ENCODE measurements around the gene LIMA1.
A peak's percentile ranks its signal among the peaks of the same experiment; 100 is the strongest.

The LIMA1 gene

DNA sequence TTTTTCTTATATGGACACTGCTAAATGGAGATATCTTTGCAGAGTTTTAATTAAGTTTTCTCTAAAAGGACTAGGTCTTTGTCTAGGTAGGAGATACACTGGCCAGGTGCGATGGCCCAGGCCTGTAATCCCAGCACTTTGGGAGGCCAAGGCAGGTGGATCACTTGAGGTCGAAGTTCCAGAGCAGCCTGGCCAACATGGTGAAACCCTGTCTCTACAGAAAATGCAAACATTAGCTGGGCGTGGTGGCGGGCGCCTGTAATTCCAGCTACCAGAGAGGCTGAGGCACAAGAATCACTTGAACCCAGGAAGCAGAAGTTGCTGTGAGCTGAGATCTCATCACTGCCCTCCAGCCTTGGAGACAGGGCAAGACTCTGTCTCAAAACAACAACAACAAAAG is 99.1 kb downstream of the LIMA1 start:
- Histone ChIP-seq H3K4me3 (ENCODE audit: insufficient read depth, low read depth, low read length, poor library complexity, severe bottlenecking) (no peak overlapping the region), H3K27ac (ENCODE audit: insufficient read depth, low read length, poor library complexity, severe bottlenecking) (no peak overlapping the region), H3K27me3 (replicated peaks; ENCODE audit: control insufficient read depth, insufficient read depth, low read length, poor library complexity, severe bottlenecking) (no peaks in the 10 kb centered on the region), H3K36me3 (ENCODE audit: control insufficient read depth, insufficient read depth, low read length) (peaks cover 8% of the 10 kb centered on the region), H3K4me1 (ENCODE audit: control insufficient read depth, insufficient read depth, low read length, poor library complexity, severe bottlenecking) (peaks cover 5% of the 10 kb centered on the region), H3K9me3 (ENCODE audit: control insufficient read depth, low read length) (no peaks in the 10 kb centered on the region)
- no peak for DNase-seq

DNA sequence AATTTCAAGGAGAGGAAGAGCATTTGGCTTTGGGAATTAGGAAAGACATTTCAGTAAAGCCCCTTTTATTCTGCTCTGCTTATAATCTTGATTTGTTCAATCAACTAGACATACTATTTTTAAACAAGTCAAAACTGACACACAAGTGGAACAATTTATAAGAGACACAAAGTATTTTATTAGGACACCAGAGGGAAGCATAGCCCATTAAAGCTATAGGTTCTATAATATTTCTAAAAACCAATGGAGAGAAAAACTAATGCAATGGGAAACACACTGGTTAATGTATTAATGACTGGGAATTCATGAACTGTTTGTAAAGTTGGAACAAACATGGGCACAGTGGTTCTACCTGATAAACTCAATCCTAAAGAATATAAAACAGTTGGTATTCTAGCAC is 100.9 kb downstream of the LIMA1 start:
- peaks cover 17% of the 10 kb centered on the region for H3K36me3 ChIP-seq (ENCODE audit: control insufficient read depth, insufficient read depth, low read length)
- no peak for DNase-seq
- H3K27ac ChIP-seq (ENCODE audit: insufficient read depth, low read length, poor library complexity, severe bottlenecking), result no peak overlapping the region
- H3K4me1 ChIP-seq (ENCODE audit: control insufficient read depth, insufficient read depth, low read length, poor library complexity, severe bottlenecking), result no peaks in the 10 kb centered on the region
- no peak overlapping the region for H3K4me3 ChIP-seq (ENCODE audit: insufficient read depth, low read depth, low read length, poor library complexity, severe bottlenecking)
- no peaks in the 10 kb centered on the region for H3K9me3 ChIP-seq (ENCODE audit: control insufficient read depth, low read length)
- H3K27me3 ChIP-seq (replicated peaks; ENCODE audit: control insufficient read depth, insufficient read depth, low read length, poor library complexity, severe bottlenecking), result no peaks in the 10 kb centered on the region

DNA sequence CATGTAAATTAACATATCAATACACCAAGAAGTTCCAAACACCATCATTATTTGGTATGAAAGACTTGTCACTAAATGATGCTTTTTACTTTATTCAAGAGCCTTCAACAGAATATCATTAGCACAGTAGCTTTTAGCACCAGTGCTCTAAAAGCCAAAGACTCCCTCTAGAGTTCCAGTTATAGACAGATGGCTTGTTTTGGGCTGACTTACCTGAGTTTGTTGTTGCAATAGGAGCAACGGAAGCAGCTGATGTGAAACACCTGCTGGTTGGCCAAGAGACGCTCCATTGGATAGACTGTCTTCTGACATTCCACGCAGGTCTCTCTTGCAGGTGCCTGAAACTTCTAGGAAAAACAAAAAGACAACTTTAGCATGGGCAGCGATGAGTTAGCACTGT is 101.6 kb downstream of the LIMA1 start:
- Histone ChIP-seq H3K4me3 (ENCODE audit: insufficient read depth, low read depth, low read length, poor library complexity, severe bottlenecking) (no peak overlapping the region), H3K4me1 (ENCODE audit: control insufficient read depth, insufficient read depth, low read length, poor library complexity, severe bottlenecking) (no peaks in the 10 kb centered on the region), H3K9me3 (ENCODE audit: control insufficient read depth, low read length) (no peaks in the 10 kb centered on the region), H3K27me3 (replicated peaks; ENCODE audit: control insufficient read depth, insufficient read depth, low read length, poor library complexity, severe bottlenecking) (no peaks in the 10 kb centered on the region), H3K27ac (ENCODE audit: insufficient read depth, low read length, poor library complexity, severe bottlenecking) (no peak overlapping the region), H3K36me3 (ENCODE audit: control insufficient read depth, insufficient read depth, low read length) (peaks cover 25% of the 10 kb centered on the region)
- no peak for DNase-seq

DNA sequence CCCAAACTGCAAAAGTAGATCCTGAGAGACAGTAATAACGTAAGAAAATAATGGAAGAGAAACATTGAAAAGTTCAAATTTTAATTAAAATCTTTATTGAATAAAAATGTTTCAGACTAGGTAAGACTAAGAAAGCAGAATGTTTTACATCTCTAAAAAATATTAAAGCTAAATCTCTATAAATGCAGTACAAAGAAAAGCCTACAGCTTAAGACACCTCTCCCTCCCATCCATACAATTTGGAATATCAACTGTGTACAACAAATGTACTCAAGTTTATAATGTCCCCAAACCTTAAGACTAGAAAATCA is 107.6 kb downstream of the LIMA1 start:
- peaks cover 19% of the 10 kb centered on the region for H3K36me3 ChIP-seq (ENCODE audit: control insufficient read depth, insufficient read depth, low read length)
- H3K27me3 ChIP-seq (replicated peaks; ENCODE audit: control insufficient read depth, insufficient read depth, low read length, poor library complexity, severe bottlenecking), result no peaks in the 10 kb centered on the region
- no peaks in the 10 kb centered on the region for H3K4me1 ChIP-seq (ENCODE audit: control insufficient read depth, insufficient read depth, low read length, poor library complexity, severe bottlenecking)
- no peak overlapping the region for H3K4me3 ChIP-seq (ENCODE audit: insufficient read depth, low read depth, low read length, poor library complexity, severe bottlenecking)
- DNase-seq, result no peak
- no peak overlapping the region for H3K27ac ChIP-seq (ENCODE audit: insufficient read depth, low read length, poor library complexity, severe bottlenecking)
- no peaks in the 10 kb centered on the region for H3K9me3 ChIP-seq (ENCODE audit: control insufficient read depth, low read length)

DNA sequence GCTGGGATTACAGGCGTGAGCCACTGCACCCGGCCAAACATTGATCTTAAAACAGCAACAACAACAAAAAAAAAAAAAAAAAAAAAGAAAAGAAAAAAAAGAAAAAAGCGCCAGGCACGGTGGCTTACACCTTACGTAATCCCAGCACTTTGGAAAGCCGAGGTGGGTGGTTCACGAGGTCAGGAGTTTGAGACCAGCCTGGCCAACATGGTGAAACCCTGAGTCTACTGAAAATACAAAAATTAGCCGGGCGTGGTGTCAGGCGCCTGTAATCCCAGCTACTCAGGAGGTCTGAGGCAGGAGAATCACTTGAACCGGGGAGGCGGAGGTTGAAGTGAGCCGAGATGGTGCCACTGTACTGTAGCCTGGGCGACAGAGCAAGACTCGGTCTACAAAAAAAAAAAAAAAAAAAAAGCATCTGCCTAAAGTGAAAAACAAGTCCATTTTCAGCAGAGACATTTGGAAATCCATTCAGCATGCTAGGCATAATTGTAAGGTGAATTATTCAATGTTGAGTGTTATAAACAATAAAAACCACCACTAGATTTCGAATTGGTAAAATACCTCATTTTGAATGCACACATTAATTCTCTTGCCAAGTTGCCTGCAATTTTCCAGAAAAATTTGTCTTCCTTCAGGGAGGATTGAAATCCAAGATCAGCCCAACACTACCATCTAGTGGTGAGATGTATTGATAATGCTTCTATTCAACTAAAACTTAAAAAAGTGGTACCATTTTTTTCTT is 108.2 kb downstream of the LIMA1 start:
- Histone ChIP-seq H3K36me3 (ENCODE audit: control insufficient read depth, insufficient read depth, low read length) (peaks cover 19% of the 10 kb centered on the region), H3K9me3 (ENCODE audit: control insufficient read depth, low read length) (no peaks in the 10 kb centered on the region), H3K27ac (ENCODE audit: insufficient read depth, low read length, poor library complexity, severe bottlenecking) (no peak overlapping the region), H3K27me3 (replicated peaks; ENCODE audit: control insufficient read depth, insufficient read depth, low read length, poor library complexity, severe bottlenecking) (no peaks in the 10 kb centered on the region), H3K4me3 (ENCODE audit: insufficient read depth, low read depth, low read length, poor library complexity, severe bottlenecking) (no peak overlapping the region), H3K4me1 (ENCODE audit: control insufficient read depth, insufficient read depth, low read length, poor library complexity, severe bottlenecking) (no peaks in the 10 kb centered on the region)
- DNase-seq, result no peak

DNA sequence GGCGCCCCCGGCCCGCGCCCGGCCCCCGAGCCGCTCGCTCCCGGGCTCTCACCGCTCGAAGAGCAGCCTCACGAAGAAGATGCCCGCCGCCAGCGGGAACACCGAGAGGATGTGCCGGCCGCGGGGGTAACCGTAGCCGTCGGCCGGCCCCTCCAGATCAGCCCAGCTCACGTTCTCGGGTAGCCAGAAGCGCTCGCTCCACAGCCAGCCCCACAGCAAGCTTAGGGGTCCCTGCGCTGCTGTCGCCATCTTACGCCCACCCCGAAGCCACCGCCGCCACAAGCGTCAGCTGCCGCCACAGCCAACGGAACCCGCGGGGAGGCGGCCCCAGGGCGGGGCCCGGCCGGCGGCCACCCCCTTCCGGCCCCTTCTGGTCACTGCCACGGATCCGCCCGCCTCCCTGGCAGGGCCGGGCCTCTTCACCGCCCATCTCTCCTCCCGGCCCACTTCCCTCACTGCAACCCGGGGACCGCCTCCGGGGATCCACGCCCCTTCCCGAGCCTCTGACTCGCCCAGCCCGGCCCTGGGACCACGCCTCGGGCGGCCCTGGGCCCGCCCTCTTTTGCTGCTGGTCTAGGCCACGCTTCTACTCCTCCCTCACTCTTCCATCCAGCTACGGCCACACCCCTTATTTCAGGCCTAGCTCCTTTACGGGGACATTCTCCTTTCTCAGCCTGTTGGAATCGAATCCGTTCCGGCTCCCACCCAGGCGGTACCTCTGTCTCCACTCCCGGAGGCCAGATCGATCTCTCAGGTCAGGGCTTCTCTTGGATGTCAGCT is 116.1 kb downstream of the LIMA1 start, which contains the start of gene CERS5:
CERS5 (minus strand) TSS at position 321 of the 780 bp plus-strand sequence; CDS start at position 249, 72 bp downstream.
- no peaks in the 10 kb centered on the region for H3K27me3 ChIP-seq (replicated peaks; ENCODE audit: control insufficient read depth, insufficient read depth, low read length, poor library complexity, severe bottlenecking)
- H3K4me1 ChIP-seq (ENCODE audit: control insufficient read depth, insufficient read depth, low read length, poor library complexity, severe bottlenecking), result peaks cover 13% of the 10 kb centered on the region
- peak; percentile 94 to 96 (median 95) for DNase-seq

DNA sequence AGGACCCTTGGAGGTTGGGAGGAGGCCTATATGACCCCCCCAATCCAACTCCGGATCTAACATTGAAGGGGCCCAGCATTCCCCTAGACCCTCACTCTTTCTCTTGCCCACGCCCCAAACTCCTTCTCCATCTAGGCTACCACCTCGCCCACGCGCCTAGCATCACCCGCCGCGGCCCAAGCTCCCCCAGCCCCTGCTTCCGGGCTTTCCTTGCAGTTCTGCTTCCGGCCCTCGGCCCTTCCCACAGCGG is 116.6 kb downstream of the LIMA1 start:
- Histone ChIP-seq H3K4me1 (ENCODE audit: control insufficient read depth, insufficient read depth, low read length, poor library complexity, severe bottlenecking) (peaks cover 13% of the 10 kb centered on the region), H3K9me3 (ENCODE audit: control insufficient read depth, low read length) (no peaks in the 10 kb centered on the region)
- peak in 2 of 3 donors; percentile 11 to 27 for DNase-seq

More for the DNA sequence above, 116.1 kb downstream of the LIMA1 start, which contains the start of gene CERS5:
- Histone ChIP-seq H3K36me3 (ENCODE audit: control insufficient read depth, insufficient read depth, low read length) (no peaks in the 10 kb centered on the region), H3K4me3 (ENCODE audit: insufficient read depth, low read depth, low read length, poor library complexity, severe bottlenecking) (peak within 1 kb of the TSS; percentile 99), H3K27ac (ENCODE audit: insufficient read depth, low read length, poor library complexity, severe bottlenecking) (peak within 1 kb of the TSS; percentile 90), H3K9me3 (ENCODE audit: control insufficient read depth, low read length) (no peaks in the 10 kb centered on the region)

DNA sequence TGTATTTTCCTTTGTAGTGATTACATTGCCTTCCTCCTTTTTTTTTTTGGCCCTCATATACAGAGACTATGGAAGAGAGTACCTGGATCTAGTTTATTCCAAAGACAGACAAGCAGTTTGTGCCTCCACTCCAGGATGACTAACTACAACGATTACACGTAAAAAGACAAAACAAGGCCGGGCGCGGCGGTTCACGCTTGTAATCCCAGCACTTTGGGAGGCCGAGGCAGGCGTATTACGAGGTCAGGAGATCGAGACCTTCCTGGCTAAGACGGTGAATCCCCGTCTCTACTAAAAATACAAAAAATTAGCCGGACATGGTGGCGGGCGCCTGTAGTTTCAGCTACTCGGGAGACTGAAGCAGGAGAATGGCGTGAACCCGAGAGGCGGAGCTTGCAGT is 118.4 kb downstream of the LIMA1 start:
- H3K27me3 ChIP-seq (replicated peaks; ENCODE audit: control insufficient read depth, insufficient read depth, low read length, poor library complexity, severe bottlenecking), result no peaks in the 10 kb centered on the region
- peaks cover 13% of the 10 kb centered on the region for H3K4me1 ChIP-seq (ENCODE audit: control insufficient read depth, insufficient read depth, low read length, poor library complexity, severe bottlenecking)

More for the DNA sequence above, 116.6 kb downstream of the LIMA1 start:
- peak overlapping the region; percentile 99 for H3K4me3 ChIP-seq (ENCODE audit: insufficient read depth, low read depth, low read length, poor library complexity, severe bottlenecking)
- no peaks in the 10 kb centered on the region for H3K36me3 ChIP-seq (ENCODE audit: control insufficient read depth, insufficient read depth, low read length)
- H3K27me3 ChIP-seq (replicated peaks; ENCODE audit: control insufficient read depth, insufficient read depth, low read length, poor library complexity, severe bottlenecking), result no peaks in the 10 kb centered on the region
- H3K27ac ChIP-seq (ENCODE audit: insufficient read depth, low read length, poor library complexity, severe bottlenecking), result peak overlapping the region; percentile 90

DNA sequence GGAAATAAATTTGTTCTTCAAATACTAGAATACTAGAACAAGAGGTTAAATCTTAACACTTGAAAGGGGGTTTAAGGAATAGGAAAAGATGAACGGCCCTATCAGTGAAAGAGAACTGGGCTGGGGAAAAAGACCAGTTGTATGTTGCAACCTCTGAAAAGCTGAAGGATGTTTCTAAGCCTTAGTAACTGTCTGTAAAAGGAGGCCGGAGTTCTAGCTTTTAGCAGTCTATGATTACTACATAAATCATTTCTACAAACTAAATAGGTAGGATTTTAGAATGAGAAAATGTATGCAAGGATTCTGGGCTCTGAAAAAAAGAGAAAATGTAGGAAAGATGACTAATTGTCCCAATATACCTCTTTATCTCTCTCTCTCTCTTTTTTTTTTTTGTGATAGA is 121.1 kb downstream of the LIMA1 start:
- H3K27ac ChIP-seq (ENCODE audit: insufficient read depth, low read length, poor library complexity, severe bottlenecking), result no peak overlapping the region
- H3K36me3 ChIP-seq (ENCODE audit: control insufficient read depth, insufficient read depth, low read length), result no peaks in the 10 kb centered on the region
- no peak for DNase-seq
- H3K9me3 ChIP-seq (ENCODE audit: control insufficient read depth, low read length), result no peaks in the 10 kb centered on the region
- H3K4me1 ChIP-seq (ENCODE audit: control insufficient read depth, insufficient read depth, low read length, poor library complexity, severe bottlenecking), result peaks cover 7% of the 10 kb centered on the region
- no peak overlapping the region for H3K4me3 ChIP-seq (ENCODE audit: insufficient read depth, low read depth, low read length, poor library complexity, severe bottlenecking)
- no peaks in the 10 kb centered on the region for H3K27me3 ChIP-seq (replicated peaks; ENCODE audit: control insufficient read depth, insufficient read depth, low read length, poor library complexity, severe bottlenecking)

More for the DNA sequence above, 118.4 kb downstream of the LIMA1 start:
- no peak overlapping the region for H3K27ac ChIP-seq (ENCODE audit: insufficient read depth, low read length, poor library complexity, severe bottlenecking)
- no peaks in the 10 kb centered on the region for H3K9me3 ChIP-seq (ENCODE audit: control insufficient read depth, low read length)
- no peaks in the 10 kb centered on the region for H3K36me3 ChIP-seq (ENCODE audit: control insufficient read depth, insufficient read depth, low read length)
- no peak for DNase-seq
- H3K4me3 ChIP-seq (ENCODE audit: insufficient read depth, low read depth, low read length, poor library complexity, severe bottlenecking), result no peak overlapping the region

DNA sequence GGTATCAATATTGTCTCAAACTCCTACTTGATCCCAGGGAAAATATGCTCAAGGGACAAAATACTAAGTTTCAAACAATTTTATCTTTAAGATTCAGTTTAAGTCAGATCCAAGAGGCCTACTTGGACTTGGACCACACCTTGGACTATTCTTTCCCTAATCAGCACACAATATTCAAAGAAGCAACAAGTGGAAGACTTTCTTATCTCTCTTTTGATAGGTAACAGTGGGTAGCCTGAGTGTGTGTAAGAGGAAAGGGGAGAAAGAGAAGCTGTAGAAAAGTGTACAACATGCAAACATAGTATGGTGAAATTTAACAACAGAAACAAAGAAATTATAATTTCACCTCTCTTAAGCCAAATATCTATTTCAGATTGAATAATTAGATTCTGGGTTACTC is 122.7 kb downstream of the LIMA1 start:
- Histone ChIP-seq H3K9me3 (ENCODE audit: control insufficient read depth, low read length) (no peaks in the 10 kb centered on the region), H3K4me3 (ENCODE audit: insufficient read depth, low read depth, low read length, poor library complexity, severe bottlenecking) (no peak overlapping the region), H3K4me1 (ENCODE audit: control insufficient read depth, insufficient read depth, low read length, poor library complexity, severe bottlenecking) (no peaks in the 10 kb centered on the region), H3K36me3 (ENCODE audit: control insufficient read depth, insufficient read depth, low read length) (no peaks in the 10 kb centered on the region), H3K27ac (ENCODE audit: insufficient read depth, low read length, poor library complexity, severe bottlenecking) (no peak overlapping the region), H3K27me3 (replicated peaks; ENCODE audit: control insufficient read depth, insufficient read depth, low read length, poor library complexity, severe bottlenecking) (no peaks in the 10 kb centered on the region)
- DNase-seq, result no peak
